ENCODE results near the gene CACNB2. TPM values are rescaled to one million over a fixed set of nuclear protein-coding genes. Genes with fewer than 3 reads are reported as not detected.

CACNB2 gene
- polyA plus RNA-seq, 1 donor, result 1.2 TPM

DNA sequence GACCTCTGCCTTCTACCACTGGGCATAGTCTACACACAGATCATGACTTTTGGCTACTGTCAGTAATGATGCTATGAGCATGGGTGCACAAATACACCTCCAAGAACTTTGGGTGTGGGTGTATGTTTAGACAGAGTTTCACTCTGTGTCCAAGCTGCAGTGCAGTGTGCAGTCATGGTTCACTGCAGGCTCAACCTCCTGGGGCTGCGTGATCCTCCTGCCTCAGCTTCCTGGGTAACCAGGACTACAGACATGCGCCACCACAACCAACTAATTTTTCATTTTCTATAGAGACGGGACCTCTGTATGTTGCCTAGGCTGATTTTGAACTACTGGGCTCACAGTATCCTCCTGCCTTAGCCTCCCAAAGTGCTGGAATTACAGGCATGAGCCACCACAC lies 316.8 kb downstream of the CACNB2 start:
- DNase-seq, result no peak

DNA sequence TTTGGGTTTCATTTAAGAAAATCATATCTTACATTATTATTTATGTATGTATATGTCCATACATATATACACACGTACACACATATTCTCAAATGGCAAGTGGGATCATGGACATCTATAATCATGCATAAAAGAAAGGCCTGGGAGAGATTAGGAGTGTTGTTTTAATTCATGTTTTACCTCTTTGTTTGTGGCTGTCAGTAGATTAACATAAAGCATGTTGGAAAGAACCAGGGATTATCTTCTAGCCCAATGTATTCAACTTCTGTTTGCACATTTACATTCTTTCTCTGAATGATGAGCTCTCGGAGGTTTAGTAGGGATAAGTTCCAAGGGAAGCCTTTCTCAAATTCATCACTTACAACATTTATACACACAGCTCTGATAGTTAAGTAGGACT lies 319.8 kb downstream of the CACNB2 start:
- DNase-seq, result no peak

DNA sequence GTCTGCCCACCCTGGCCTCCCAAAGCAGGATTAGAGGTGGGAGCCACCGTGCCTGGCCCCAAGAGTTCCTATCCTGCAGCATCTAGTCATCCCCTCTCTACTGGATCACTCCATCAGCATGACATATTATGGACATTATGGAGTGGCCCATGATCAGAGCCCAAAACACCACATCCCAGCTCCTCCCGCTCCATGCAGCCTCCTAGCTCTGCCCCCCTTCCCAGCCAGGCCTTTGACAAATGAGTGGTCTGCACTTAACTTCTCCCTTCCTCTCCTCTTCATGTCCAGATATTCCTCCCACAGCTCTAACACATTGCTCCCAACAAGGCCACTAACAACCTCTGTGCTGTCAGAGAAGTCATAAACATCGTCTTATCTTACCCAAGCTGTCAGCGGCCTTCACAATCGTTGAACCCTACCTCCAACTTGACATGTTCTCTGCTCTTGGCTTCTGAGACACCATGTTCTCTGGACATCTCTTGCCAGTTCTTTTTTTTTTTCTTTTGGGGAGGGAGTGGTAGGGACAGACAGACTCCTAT lies 323.5 kb downstream of the CACNB2 start:
- DNase-seq, result no peak

DNA sequence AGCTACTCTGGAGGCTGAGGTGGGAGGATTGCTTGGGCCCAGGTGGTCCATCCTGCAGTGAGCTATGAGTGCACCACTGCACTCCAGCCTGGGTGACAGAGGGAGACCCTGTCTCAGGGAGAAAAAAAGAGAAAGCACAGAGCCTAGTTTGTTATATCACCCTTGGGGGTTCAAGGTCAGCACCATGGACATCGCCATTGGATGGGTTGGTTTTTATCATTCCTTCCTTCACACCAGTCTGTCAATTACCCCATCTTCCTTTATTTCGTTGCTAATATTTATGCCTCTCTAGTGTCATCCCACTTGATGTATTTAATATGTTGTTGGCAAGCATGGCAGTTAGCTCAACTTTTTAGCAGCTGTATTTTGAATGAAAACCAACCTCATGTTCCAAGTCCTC lies 328.9 kb downstream of the CACNB2 start:
- no peak for DNase-seq

DNA sequence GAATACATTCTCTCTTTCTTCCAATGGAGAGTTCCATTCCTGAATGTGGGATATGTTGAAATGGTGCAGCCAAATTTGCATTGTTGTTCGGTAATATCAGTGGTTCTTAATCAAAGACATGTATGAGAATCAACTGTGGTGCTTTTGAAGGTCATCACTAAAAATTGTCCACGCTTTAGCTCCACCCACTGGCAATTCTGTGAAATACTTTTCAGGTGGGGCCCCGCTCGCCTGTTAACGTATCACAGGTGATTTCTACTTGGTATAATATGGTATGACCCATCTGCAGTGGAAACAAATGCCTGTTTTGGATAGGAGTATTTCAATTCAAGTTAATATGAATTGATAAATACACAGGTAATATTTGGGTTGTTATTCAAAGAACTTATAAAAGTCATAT lies 332.8 kb downstream of the CACNB2 start:
- DNase-seq, result no peak

DNA sequence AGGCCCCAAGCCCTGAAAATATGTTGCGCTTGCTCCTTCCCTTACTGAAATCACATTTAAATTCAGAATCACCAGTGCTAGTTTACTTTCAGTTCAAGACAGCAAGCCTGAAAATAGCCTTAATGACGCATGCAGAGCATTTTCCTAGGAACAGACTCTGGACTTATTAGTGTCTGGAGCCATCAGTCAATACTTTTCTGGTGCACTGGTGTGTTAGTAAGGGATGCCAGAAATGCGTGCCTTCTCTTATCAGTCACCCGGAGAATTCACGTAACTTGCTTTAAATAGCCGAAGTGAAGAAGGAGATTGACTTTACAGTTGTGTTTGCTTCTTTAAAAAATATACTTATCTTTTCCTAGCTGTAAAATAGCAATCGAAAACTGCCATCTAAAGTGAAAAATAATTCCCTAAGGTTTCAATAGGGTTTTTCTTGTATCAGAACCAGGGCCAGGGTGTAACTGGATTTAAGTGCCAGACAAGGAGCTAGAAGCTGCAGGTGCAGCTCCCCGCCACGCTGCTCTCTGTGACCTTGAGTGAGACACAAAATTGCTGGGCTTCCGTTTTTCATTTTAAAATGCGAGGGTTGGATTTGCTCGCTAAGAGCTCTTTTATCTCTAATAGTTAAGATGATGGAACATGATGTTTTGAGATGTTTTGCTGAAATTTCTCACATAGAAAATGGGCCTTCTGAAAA lies 333.3 kb downstream of the CACNB2 start:
- no peak for DNase-seq

DNA sequence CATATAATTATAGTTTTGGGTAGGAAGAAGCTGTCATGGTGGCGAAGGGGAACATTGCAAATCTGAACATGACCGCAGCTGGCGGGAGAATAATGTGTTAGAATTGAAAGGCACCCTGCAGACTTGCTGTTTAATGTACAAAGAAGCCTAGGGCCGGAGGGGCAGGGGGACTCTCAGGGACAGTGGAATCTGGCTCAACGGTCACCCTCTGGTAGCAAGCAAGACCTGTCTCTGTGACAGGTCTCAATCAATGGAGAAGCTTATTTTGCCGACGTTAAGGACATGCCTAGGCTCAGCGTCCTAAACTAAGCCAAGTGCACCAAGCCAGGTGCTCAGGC lies 333.9 kb downstream of the CACNB2 start:
- no peak for DNase-seq

DNA sequence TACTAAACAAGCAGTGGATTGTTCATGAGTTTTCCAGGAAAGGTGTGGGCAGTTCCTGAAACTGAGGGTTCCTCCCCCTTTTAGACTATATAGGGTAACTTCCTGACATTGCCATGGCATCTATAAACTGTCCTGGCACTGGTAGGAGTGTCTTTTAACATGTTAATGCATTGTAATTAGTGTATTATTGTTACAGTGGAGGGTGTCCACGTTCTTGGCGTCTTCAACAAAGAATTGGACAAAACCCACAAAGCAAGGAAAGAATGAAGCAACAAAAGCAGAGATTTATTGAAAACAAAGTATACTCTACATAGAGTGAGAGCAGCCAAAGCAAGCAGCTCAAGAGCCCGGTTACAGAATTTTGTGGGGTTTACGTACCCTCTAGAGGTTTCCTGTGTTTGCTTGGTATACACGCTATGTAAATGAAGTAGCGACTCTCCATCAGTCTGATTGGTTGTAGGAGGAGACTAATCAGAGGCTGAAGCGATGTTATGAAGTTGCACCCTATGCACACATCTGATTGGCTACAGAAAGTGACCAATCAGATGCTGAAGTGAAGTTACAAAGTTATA lies 335.9 kb downstream of the CACNB2 start:
- DNase-seq, result no peak

DNA sequence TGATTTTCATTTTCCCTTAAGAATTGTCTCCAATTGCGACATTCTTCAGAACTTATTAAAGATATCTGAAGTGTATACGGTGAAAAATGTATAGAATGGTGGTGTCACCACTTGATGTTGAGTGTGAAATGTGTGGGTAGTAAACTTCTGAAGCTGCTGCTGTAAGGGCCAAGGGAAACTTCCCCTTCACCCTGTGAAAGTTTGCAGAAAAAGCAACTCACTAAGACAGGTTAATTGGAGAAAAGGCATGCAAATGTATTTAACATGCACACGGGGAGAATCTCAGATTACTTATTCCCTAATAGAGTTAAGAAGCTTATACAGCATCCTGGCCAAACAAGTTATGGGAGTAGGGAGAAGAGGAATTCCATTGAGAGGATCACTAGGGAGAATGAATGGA lies 338.1 kb downstream of the CACNB2 start:
- DNase-seq, result no peak

DNA sequence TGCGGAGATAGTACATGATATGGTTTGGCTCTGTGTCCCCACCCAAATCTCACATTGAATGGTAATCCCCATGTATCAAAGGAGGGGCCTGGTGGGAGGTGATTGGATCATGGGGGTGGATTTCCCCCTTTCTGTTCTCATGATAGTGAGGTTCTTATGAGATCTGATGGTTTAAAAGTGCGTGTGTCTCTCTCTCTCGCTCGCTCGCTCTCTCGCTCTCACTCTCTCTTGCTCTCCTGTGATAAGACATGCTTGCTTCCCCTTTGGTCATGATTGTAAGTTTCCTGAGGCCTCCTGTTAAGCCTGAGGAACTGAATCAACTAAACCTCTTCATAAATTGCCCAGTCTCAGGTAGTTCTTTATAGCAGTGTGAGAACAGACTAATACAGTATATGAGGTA lies 339.3 kb downstream of the CACNB2 start:
- DNase-seq, result no peak

DNA sequence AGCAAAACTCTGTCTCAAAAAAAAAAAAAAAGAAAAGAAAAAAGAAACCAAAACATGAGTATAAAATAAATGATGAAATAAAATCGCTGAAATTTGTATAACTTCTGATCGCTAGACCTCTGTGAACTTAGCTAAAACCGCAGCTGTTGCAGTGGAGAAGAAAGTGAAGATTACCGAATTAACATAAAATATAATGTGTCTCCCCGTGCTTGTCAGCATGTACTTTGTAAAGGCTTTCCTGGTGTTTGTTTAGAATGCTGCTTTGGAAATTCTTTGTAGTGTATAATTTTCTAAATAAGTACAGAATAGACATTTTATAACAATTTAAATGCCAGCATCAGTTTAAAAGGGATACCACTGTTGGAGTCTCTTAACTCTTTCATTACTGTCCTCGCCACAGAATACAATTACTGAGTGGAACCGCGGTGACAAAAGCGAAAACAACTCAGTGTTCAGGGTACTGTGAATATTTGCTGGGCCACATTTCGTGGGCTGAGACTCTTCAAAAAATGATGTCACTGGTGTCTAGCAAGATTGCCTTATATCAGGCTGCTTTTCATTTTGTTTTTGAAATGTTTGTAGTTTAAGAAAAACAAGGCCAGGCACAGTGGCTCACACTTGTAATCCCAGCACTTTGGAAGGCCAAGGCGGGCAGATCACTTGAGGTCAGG lies 343.4 kb downstream of the CACNB2 start:
- DNase-seq, result no peak

DNA sequence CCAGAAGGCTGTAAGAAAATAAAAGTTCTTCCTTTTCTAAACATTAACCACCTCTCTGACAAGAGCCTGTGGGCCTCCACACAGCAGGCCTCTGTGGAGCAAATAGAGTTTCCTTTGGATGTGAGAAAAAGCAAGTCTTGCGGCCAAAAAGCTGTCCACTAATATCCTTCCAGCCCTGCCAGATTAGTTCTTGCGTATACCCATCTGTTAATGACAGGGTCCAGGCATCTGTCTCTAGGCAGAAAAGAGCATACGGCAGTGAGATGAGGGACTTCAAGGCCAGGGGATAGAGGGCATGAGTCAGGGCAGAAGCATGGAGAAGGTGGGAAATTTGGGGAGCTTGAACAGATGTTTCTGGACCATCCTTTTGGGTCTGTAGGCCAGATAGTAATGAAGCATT lies 346.2 kb downstream of the CACNB2 start:
- no peak for DNase-seq

DNA sequence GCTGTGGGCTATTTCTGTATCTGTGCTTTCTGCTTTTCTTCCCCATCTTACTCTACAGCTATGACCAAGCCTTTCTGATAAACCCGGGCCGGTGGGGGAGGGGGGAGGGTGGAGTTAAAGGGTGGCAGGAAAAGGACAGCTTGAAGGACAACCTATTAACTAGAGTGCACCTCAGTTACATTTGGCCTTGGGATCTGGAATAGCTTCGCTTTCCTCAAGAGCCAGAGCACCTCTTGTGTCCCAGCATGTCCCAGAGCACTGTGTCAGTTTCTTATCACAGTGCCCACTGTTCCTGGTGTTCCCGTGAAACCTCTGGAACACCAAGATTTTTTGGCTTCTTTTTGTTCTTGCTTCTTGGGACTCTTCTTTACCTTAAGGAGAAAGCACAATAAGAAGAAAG lies 350.5 kb downstream of the CACNB2 start:
- no peak for DNase-seq

DNA sequence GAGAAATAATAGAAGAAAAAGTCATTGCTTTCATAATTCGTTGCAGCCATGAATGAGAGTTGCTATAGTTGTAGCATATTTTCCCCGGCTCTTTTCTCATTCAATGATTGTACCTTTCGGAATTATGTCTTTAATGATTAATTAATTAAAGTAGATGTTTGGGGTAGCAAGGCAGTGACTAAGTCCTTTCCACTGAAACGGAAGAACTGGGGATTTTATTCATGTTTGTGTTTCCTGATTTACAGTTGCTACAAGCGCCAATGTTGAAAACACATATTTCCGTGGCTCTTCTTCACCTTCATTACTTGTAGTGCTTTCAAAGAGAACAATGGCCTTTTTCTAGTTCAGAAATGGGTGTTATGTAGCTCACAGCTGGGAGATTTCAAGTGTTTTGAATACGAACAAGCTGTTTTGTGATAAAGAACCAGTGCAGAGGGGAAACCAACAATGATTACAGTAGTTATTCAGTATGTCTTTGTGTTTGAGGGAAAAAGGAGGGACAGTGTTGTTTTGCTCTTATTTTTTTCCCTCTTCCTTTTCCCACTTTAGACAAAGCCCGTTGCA lies 357.7 kb downstream of the CACNB2 start:
- DNase-seq, result no peak

DNA sequence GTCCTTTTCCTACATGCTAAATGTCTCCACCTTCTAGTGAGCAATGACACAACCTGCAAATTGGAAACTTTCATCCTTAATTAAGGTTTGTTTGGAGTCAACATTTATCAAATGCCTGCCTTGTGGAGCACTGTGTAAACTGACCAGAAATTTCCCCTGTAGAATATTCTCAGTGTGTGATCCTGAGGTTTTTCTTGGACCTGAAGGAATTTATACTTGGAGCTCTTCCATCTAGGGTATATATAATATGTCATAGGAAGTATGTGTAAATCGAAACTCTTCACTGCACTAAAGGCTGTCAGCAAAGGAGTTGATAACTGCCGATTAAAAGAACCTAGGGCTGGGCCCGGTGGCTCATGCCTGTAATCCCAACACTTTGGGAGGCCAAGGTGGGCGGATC lies 358.8 kb downstream of the CACNB2 start:
- no peak for DNase-seq

DNA sequence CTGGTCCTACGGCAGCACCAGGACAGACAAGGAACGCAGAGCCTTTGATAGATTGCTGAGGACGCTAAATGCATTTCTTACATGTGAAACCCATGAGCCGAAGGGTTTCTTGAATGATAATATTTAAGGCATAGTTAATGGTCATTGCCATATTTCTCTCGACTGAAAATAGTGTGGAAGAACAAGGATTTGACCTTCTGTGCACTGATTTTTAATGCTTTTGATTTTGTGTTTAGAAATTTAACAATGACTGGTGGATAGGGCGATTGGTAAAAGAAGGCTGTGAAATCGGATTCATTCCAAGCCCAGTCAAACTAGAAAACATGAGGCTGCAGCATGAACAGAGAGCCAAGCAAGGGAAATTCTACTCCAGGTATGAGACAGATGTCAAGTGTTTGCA lies 360.4 kb downstream of the CACNB2 start:
- no peak for DNase-seq

DNA sequence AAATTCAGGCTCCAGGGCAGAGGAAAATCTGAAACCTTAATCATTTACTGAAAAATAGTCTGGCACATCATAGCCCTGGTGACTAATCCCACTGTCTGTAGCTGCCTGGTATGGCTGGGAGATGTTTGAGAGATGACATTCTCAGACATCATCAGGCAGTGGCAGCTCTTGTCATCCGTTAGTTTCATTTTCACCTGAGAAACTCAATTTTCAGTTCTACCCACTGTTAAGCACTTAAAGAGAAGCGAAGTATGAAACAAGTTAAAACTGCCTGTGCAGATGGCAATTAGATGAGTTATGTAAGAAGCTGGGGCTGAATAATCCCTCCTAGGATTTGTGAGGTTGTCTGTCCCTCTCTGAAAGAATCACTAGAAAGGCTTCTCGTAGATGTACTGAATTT lies 361.0 kb downstream of the CACNB2 start:
- DNase-seq, result no peak

DNA sequence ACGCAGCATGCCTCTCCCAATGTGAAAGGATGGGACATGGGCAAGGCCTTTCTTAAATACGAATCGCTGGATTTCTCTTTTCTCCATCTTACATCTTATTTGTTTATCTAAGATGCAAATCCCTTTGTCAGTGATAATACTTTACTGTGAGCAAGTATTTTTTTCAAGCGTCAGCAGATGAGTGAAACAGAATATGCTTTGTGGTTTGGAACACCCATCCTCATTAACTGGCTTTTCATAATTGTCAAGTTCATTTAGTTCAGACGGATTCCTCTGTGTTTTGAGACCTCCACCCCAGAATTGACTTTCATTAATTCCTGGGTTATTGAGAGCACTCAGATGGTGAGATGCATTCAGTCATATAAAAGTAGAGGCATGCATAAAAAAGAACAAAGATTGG lies 361.4 kb downstream of the CACNB2 start:
- DNase-seq, result no peak

DNA sequence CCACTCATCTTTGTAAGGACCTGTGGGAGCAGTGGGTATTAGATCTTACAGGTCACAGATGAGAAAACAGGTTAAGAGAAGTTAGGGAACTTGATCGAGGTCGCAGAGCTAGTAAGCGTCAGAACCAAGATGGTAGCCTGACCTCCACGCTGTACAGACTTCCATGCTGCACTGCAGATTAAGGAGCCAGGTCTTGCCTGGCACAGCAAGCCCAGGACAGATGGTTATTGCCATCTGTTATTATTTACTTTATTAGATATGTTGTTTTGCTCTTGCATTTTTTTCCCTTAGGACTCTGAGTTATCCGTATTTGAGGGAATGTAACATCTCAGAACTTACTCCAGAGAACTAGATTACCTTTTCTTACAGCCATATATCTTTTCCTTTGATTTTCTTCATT lies 363.9 kb downstream of the CACNB2 start:
- DNase-seq, result no peak

DNA sequence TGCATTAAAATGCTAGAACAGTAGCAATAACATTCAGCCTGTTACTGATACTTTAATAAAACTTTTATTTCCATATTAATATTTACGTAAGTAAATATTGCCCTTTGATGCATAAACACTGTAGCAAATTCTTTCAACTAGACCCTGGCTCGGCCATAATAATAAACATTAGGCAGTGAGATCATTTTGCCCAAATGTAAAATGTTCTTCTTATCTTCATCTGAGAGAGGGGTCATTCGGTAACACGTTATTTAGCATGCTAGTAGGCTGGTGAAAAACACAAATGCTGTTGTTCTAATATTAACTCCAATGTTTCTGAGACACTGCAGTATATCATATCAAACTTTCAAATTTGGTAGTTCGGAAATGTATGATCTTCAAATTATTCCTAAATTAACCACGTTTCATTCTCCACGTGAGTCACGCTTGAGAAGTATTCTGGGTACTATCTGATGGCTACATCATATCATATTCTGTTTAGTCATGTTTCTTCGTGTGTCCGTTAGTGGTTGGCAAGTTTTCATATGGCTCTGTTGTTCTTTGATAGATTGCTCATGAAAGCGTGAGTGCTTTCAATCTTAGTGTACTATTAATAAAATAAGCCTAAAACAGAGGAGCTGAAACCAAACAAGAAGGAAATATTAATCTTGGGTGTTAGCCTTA lies 365.4 kb downstream of the CACNB2 start:
- no peak for DNase-seq

DNA sequence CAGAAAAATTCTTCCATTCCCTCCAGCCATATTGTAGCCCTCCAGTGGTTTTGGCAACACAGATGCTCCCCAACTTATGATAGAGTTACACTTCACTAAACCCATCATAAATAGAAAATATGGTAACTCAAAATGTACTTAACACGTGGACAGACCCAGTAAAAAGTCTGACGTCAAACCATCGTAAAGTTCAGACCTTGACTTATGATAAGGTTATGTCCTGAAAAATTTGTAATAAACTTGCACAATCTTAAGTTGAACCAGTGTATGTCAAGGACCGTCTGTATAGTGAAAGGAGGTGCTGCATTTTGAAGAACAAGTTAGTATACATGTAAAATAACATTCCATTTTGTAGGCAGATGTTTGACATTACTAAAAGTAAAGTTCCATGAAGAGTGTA lies 368.4 kb downstream of the CACNB2 start:
- no peak for DNase-seq

DNA sequence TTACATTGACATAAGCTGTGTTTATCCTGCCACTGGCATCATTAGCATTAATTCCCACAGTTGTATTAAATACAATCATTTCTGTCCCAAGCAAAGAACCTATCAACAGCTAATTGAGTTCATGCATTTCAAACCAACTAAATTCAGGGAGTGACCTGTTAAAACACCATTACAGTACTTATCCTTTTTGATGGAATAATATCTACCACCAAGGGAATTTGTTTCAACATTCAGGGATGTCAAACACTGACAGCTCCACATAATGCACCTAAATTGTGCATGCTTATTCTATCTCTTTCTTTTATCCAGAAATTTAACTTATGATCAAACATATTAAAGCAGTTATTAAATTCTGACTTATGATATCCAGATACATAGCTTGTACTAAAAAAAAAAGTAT lies 374.3 kb downstream of the CACNB2 start:
- no peak for DNase-seq

DNA sequence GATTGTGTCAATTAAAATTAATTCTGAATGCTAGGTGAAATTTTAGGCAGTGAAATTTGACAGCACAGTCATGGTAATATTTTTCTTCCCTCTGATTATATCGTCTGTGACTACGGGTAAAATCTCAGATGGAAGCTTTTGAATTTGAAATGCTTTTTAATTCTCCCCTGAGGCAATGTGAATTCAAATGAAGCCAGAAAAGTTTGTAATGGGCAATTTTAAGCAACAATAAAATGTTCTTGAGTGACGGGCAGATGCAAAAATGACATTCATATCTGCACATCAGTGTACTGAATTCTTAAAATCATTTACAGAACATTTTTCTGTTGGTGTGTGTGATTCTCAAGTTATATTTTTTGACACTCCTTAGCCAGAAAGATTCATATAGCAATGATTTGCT lies 376.6 kb downstream of the CACNB2 start:
- DNase-seq, result no peak
